ENCODE data around the gene GSG1L.

DNA sequence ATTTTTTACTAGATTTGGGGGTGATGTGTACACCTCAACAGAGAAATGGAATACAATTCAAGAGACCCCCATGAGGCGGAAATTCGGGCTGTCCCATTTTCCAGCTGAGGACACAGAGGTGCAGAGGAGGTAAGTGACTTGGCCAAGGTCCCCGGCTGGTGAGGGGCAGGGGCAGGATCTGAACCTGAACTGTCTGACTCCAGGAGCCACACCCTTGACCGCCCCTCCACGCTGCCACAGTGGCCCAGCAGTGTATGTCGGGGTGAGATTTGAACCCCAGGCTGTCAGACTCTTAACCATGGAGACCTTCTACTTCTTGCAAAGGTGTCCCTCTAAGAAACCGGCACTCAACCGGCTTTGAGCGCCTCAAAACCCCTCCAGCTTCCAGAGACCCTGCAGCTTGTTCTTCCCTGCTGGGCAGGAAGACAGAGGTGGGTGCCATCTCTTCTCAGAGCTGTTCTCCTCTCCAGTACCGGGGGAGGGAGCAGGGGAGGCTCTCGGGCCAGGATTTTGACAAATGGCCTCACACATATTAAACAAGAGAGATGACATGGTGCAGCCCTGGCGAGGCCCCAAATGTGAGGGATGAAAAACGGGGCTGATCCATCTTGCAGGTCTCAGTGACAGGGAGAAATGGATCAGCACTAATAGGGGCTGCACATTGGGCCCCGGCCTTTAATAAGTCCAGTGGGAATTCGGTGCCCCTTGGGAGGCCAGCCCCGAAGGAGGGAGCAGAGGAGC is 222.3 kb downstream of the GSG1L start:
- TF ChIP-seq CTCF (IDR thresholded peaks at IDR 0.05; ENCODE audit: low read depth, low read length): no peak
- TF ChIP-seq POLR2A (IDR thresholded peaks at IDR 0.05; ENCODE audit: extremely low read depth, insufficient read length): no peak
- no peak for TF ChIP-seq MYC (IDR thresholded peaks at IDR 0.05; ENCODE audit: low read depth, low read length)
- TF ChIP-seq MAX (IDR thresholded peaks at IDR 0.05; ENCODE audit: low read depth, low read length): no peak

Measured in NB4 (cell line).